A549 (cell line): ENCODE results near the gene MYT1.
"Not testable (repeated sequence)": the region's sequence is repeated elsewhere in the genome, so short reads cannot be mapped to it uniquely, and the experiment has no call there.

Experiments used
- EP300 ChIP-seq, 2 experiments: fragments of >200 bp; sonication (Bioruptor Twin); formaldehyde crosslinking; IDR thresholded peaks; 2 replicates in 1 of 2; 3 replicates in 1 of 2; pipeline ENCODE4 v1.6.1; 2016 to 2017
- POLR2A ChIP-seq: IDR thresholded peaks from 2 replicates; pipeline ENCODE4 v1.6.1; 2012; ENCODE audit warnings: mild to moderate bottlenecking, low read length
- TF ChIP-seq, protein P1 (sequence below): fragments of >200 bp; sonication (Bioruptor Twin); formaldehyde crosslinking; IDR thresholded peaks from 3 replicates; pipeline ENCODE4 v1.5.1; 2016

DNA sequence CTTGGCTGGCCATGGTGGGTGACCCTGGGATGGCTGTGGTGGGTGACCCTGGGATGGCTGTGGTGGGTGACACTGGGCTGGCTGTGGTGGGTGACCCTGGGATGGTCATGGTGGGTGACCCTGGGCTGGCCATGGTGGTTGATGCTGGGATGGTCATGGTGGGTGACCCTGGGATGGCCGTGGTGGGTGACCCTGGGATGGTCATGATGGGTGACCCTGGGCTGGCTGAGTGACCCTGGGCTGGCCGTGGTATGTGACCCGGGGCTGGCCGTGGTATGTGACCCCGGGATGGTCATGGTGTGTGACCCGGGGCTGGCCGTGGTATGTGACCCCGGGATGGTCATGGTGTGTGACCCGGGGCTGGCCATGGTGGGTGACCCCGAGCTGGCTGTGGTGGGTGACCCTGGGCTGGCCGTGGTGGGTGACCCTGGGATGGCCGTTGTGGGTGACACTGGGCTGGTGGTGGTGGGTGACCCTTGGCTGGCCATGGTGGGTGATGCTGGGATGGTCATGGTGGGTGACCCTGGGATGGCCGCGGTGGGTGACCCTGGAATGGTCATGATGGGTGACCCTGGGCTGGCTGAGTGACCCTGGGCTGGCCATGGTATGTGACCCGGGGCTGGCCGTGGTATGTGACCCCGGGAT lies 70.8 kb downstream of the MYT1 start:
- TF ChIP-seq, protein P1, sequence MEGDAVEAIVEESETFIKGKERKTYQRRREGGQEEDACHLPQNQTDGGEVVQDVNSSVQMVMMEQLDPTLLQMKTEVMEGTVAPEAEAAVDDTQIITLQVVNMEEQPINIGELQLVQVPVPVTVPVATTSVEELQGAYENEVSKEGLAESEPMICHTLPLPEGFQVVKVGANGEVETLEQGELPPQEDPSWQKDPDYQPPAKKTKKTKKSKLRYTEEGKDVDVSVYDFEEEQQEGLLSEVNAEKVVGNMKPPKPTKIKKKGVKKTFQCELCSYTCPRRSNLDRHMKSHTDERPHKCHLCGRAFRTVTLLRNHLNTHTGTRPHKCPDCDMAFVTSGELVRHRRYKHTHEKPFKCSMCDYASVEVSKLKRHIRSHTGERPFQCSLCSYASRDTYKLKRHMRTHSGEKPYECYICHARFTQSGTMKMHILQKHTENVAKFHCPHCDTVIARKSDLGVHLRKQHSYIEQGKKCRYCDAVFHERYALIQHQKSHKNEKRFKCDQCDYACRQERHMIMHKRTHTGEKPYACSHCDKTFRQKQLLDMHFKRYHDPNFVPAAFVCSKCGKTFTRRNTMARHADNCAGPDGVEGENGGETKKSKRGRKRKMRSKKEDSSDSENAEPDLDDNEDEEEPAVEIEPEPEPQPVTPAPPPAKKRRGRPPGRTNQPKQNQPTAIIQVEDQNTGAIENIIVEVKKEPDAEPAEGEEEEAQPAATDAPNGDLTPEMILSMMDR = not testable (repeated sequence)
- TF ChIP-seq POLR2A; EP300 (IDR thresholded peaks at IDR 0.05): not testable (repeated sequence)
